ENCODE data around the gene ELN.

DNA sequence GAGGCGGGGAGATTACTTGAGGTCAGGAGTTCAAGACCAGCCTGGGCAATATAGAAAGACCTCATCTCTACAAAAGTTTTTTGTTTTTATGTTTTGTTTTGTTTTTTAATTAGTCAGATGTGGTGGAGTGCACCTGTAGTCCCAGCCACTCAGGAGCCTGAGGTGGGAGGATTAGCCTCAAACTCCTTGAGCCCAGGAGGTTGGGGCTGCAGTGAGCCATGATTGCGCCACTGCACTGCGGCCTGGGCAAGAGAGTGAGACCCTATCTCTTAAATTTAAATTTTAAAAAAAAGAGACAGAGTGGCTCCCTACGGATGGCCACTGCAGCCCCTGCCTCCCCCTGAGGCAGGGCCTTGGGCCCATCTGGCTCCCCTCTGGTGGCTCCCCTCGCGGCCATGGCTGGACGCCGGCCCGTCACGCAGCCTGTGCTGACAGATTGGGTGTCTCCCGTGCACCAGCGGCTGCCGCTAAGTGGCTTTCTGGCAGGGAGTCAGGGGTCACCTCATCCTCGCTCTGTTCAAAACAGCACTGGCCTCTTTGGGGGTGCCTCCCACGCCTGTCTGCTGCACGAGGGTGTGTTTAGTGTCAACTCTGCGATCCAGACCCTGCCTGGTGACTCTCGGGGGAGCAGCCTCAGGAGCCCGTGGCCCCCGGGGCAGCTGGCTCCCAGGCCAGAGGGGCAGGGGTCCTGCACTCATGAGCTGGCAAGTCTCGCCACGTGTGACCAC lies 44.4 kb upstream of the ELN start:
- TF ChIP-seq CTCF (conservative IDR thresholded peaks at IDR 0.05; ENCODE audit: low read depth, low read length) = no peak
- TF ChIP-seq POLR2A (IDR thresholded peaks at IDR 0.05; ENCODE audit: low read depth, low read length) = no peak
- no peak for TF ChIP-seq SMC3 (IDR thresholded peaks at IDR 0.05; ENCODE audit: low read depth, low read length)
- no peak for TF ChIP-seq USF2 (IDR thresholded peaks at IDR 0.05; ENCODE audit: low read depth, low read length)
- TF ChIP-seq MAZ (IDR thresholded peaks at IDR 0.05; ENCODE audit: borderline replicate concordance, low read depth, low read length) = no peak
- no peak for TF ChIP-seq CEBPB (IDR thresholded peaks at IDR 0.05; ENCODE audit: low read depth, low read length)
- no peak for TF ChIP-seq RFX5 (IDR thresholded peaks at IDR 0.05; ENCODE audit: low read depth, low read length)
- no peak for TF ChIP-seq BHLHE40 (IDR thresholded peaks at IDR 0.05; ENCODE audit: low read depth, low read length)
- TF ChIP-seq, protein P1, sequence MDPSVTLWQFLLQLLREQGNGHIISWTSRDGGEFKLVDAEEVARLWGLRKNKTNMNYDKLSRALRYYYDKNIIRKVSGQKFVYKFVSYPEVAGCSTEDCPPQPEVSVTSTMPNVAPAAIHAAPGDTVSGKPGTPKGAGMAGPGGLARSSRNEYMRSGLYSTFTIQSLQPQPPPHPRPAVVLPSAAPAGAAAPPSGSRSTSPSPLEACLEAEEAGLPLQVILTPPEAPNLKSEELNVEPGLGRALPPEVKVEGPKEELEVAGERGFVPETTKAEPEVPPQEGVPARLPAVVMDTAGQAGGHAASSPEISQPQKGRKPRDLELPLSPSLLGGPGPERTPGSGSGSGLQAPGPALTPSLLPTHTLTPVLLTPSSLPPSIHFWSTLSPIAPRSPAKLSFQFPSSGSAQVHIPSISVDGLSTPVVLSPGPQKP (IDR thresholded peaks at IDR 0.05; ENCODE audit: borderline replicate concordance, low read depth, low read length) = no peak
- no peak for TF ChIP-seq MXI1 (IDR thresholded peaks at IDR 0.05; ENCODE audit: borderline replicate concordance, low read depth, low read length)
- TF ChIP-seq NFE2L2 (IDR thresholded peaks at IDR 0.05; ENCODE audit: low read depth, low read length) = no peak

All from IMR-90 (cell line).